ENCODE measurements around the gene CCDC15. TPM values are rescaled to one million over a fixed set of nuclear protein-coding genes. Genes with fewer than 3 reads are reported as not detected.

CCDC15 gene
- total RNA-seq, 1 experiment from 2014 or later: 11.4 TPM

DNA sequence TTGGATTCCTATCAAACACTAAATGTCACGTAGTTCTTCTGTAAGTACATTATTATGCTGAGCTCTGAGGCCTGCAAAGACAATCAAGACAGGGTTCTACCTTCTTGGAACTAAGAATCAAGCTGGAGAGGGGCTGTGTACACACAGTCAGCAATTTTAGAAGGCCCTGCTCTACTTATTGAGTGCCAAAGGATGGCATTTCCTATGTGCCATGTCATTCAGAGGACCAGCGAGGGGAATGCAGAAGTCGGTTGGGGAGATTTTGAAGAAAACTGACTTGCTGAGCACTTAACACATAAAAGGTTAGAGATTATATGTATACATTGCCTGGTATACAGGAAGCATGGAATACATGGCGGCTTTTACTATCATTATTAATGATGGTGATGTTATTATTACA is 114.4 kb downstream of the CCDC15 start:
- DNase-seq (ENCODE audit: low read depth): no peak

DNA sequence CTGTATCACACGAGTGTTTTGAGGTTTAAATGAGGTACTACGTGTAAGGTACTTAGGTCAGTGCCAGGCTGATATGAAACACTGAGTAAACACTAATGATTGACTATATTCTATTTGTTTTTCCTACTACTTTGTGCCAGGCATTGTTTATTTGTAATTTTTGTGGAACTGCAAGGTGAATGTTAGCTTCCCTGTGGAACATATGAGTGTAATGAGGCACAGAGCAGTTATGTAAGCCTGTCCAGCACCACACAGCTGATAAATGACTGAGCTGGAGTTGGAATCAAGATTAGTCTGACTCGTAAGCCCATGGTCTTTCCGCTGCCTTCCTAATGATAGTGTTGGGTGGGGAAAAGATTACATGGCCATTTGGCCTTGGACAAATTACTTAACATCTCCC is 115.0 kb downstream of the CCDC15 start:
- peak; percentile 52 for DNase-seq (ENCODE audit: low read depth)

- DNase-seq (ENCODE audit: low read depth): peak; percentile 96
These were observed 115.8 kb downstream of the CCDC15 start for GRCh38 chr11:125069796-125070195.

DNA sequence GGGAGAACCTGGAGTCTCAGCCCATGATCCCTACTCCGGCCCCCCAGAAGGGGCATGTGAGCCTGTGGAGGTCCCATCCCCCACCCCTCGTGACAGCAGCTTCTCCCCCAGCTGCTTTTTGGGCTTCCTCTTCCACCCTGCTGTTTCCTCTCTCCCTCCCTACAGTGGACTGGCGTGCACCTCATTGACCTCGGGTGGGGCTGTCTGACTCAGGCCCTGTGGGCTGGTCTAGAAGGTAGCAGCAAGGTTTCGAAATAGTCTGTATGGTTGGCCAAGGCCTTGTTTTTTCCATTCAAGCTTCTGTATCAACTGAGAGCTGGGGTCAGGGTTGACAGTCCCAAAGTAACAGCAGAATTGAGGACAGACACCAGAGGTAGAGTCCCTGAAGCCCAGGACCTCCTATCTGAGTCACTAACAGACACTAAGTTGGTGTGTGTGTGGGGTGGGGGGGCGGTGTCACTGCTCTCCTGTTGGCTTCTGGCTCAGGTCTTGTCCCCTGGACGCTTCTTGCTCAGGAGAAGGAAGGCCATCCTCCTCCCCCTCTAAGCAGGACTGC is 116.8 kb downstream of the CCDC15 start:
- DNase-seq (ENCODE audit: low read depth): peak; percentile 92

- peak; percentile 55 for DNase-seq (ENCODE audit: low read depth)
These were observed 117.4 kb downstream of the CCDC15 start for GRCh38 chr11:125071435-125071834.

DNA sequence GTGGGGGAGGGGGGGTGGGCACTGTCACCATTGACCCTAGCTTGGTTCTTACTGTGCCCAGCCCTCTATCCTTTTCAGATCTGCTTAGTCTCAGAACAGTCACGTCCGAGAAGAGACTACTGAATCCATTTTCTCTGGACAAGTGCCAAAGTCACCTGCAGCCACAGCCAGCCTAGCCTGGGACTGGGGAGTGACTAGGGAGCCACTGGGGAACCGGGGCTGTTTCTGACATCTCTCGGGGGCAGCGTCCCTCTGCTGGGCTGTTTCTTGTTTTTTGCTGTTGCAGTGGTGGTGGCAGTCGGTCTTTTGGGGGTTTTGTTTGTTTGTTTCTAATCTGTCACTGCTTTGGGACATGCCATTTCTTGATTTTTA is 117.8 kb downstream of the CCDC15 start:
- DNase-seq (ENCODE audit: low read depth): no peak

DNA sequence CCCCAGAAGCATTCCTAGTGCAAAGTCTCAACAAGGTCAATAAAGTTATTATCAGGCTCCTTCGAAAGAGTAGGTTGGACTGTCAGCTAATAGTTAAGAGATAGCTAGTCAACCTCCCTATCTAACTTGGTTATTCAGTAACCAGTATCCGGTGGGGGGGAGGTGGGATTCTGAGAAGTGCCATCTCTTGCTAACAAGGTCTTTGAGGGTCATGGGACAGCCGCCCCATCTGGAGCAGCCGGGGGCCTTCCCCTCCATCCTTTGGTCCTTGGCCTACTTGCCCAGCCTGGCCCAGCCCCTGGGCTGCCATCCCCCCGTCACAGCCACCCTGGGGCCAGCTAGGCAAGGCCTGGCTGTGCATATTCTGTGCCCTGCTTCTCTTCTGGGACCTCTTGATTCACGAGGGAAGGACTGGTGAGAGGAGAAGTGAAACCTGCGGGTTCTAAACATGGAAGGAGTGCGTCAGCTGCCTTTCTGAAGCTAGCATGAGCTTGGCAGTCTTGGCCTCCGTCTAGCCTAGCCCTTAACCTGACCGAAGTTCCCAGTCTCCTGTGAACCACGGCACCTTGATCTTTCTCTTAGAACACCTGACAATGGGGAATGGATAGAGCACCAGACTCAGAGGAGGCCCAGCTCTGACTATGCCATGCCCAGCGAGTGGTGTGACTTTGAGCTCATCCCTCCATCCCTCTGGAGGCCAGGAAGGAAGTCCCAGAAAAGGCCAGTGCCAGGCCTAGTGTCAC is 118.4 kb downstream of the CCDC15 start:
- no peak for DNase-seq (ENCODE audit: low read depth)

- DNase-seq (ENCODE audit: low read depth): no peak
These were observed 119.1 kb downstream of the CCDC15 start for GRCh38 chr11:125072961-125073590.

- DNase-seq (ENCODE audit: low read depth): no peak
These were observed 119.8 kb downstream of the CCDC15 start for GRCh38 chr11:125073616-125074483.

DNA sequence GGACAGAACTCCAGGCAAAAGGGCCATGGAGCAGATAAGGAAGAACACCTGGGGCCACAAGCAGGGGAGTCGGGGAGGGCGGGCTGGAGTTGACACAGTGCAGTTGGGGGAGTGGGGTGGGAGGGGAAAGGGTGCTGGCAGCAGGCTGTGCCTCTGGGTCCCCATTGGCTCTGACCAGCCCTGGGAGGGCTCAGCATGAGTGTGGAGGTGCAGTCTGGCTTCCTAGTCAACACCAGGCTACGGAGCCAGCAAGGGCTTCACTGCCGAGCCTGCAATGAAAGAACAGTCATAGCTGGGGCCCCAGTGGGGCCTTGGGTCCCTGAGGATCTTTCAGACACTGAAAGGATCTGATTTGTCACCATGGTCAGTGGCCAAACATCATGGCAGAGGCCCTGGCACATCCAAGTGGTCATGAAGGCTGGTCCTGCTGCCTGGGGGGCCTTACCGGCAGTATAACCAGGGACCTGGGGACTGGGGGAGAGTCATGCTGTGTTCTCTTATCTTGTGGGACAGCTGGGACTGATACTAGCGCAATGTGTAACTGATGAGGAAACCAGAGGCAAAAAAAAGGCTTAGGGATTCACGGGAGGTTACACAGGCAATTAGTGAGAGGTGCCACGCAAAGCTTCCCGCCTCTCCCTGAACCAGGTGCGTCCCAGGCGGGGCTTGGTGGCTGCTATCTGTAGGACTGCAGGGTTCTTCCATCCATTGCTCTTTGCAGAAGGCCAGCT is 120.7 kb downstream of the CCDC15 start:
- DNase-seq (ENCODE audit: low read depth): peak; percentile 21

DNA sequence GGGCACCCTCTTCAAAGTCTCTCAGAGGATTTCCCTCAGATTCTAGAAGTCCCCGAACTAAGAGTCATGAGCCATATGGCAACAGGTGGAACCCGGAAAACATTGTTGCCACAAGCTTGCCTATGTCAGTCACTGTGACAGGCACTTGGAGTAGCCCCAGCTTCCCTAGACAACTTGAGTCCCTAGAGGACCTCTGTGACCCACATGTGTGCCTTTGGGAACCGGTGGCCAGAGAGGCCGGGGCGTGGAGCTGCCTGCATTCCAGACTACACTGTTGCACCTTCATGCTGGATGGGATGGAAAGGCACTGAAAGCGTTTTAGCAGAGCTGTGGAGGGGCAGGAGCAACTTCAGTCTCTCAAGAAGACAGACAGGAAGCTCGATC is 121.2 kb downstream of the CCDC15 start:
- peak; percentile 39 for DNase-seq (ENCODE audit: low read depth)

- peak; percentile 93 for DNase-seq (ENCODE audit: low read depth)
These were observed 121.9 kb downstream of the CCDC15 start for GRCh38 chr11:125075900-125076317.

- DNase-seq (ENCODE audit: low read depth): no peak
These were observed 122.5 kb downstream of the CCDC15 start for GRCh38 chr11:125076378-125076945.

- no peak for DNase-seq (ENCODE audit: low read depth)
These were observed 124.0 kb downstream of the CCDC15 start for GRCh38 chr11:125078016-125078415.

- no peak for DNase-seq (ENCODE audit: low read depth)
These were observed 124.6 kb downstream of the CCDC15 start for GRCh38 chr11:125078516-125079140.

DNA sequence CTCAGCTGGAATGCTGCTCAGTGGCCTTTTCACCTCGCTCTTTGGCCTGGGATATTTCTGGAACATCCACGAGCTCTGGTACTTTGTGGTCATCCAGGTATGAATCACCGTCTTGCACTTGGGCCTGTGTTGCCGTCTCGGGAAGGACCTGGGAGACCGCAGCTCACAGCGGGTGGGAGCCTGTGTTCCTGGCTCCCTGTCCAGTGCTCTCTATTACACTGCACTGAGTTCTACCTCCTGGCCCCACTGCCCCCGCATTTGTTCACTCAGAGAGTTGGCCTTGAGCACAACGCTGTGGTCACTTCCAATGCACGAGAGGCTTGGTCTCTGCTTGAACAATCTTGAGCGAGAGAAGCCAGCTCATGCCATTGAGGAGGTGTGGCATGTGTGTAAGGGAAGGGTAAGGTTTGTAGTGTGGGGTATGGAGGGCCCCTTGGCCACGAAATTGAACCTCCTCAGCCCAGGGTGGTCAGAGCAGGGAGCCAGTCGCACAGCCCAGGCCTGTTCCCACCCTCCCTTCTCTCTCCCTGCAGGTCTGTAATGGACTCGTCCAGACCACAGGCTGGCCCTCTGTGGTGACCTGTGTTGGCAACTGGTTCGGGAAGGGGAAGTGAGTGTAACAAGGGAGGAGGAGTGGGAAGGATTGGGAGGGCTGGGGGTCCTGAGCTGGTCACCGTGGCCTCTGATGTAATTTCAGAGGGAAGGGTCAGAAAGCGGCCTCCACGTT is 125.3 kb downstream of the CCDC15 start:
- DNase-seq (ENCODE audit: low read depth): peak; percentile 99

- DNase-seq (ENCODE audit: low read depth): peak; percentile 46
These were observed 126.0 kb downstream of the CCDC15 start for GRCh38 chr11:125079878-125080530.

DNA sequence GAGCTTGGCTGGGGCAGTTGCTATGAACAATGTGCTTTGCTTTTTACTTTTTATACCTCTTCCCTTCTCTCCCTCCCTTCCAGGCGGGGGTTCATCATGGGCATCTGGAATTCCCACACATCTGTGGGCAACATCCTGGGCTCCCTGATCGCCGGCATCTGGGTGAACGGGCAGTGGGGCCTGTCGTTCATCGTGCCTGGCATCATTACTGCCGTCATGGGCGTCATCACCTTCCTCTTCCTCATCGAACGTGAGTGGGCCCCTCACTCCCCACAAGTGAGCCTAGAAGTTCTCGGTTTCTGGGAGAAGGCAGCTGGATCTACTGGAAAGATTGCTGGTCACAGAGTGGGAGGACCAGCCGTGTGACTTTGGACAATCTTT is 126.5 kb downstream of the CCDC15 start:
- no peak for DNase-seq (ENCODE audit: low read depth)

DNA sequence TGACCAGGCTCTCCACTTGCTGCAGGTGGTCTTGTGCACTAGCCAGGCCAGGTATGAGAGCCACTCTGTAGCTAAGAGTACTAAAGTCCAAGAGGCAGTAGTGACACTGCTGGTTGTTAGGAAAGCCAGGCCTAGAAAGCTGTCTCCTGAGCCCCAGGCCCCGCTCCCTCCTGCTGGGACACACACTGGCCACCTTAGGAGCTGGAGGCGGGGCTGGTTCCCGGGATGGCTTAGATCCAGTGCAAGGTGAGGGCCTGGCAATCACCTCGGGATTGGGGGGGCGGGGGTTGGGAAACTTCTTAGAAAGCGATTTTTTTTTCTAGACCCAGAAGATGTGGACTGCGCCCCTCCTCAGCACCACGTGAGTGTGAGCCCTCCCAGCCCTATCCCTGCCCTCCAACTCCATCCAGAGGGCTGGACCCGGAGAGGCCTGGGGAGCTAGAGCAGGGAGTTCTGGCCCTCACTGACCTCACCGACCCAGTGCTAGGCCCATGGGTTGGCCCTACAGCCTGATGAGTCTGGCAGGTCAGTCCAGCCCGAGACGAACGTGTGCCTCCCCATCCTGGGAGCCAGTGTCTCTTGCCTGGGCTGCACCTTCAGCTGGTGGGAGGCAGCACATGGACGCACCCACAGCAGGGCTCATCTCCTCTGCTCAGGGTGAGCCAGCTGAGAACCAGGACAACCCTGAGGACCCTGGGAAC is 127.2 kb downstream of the CCDC15 start:
- DNase-seq (ENCODE audit: low read depth): no peak
